ENCODE data around the gene GPC6. TPM values are rescaled to one million over a fixed set of nuclear protein-coding genes. Genes with fewer than 3 reads are reported as not detected.
A peak's percentile ranks its signal among the peaks of the same experiment; 100 is the strongest.

Gene GPC6
- total and polyA plus RNA-seq, 2 experiments from 2014 or later, result 26.0 to 92.8 TPM

DNA sequence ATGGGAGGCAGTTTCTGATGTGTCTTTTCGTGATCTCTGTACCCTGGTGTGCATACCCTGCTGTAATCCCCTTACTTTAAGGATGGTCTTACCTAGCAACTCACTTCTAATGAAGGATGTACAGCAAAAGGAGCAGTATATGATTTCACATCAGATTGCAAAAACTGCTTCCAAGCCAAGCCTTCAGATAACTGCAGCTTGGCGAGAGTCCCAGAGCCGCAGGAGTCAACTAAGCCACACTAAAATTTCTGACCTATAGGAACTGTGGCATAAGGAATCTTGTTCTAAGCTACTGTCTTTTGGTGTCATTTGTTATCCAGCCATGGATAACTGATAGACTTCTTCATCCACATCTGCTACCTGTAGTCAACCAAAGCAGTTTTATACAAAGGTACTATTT is 496.7 kb downstream of the GPC6 start:
- 86% methylated on average over 3 of the region's 3 CpGs for WGBS (ENCODE audit: low lambda C conversion rate, missing lambda C conversion rate)
- peaks cover 16% of the 10 kb centered on the region for H3K4me1 ChIP-seq (ENCODE audit: insufficient read depth)

DNA sequence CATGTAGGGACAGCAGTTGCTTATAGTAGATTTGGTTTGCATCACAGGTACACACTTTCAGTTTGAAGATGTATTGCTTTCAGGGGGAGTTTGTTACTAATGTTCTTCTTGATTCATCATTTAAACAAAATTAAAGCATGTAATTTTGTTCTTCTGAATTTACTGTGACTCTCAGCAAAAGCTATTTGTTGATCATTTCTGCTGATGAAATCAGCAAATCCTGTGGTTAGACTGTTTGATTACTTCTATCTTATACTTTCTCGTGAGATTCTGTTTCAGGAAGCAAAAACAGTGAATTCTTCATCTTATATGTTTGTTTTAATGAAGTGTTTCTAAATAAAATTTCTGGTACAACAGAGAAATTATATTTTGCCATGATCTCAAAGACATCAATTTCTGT is 497.6 kb downstream of the GPC6 start:
- Histone ChIP-seq H3K4me2 (no peak overlapping the region), H3K79me2 (peaks cover 26% of the 10 kb centered on the region), H3K4me1 (ENCODE audit: insufficient read depth) (peaks cover 16% of the 10 kb centered on the region), H3K27me3 (no peaks in the 10 kb centered on the region), H3K9me3 (ENCODE audit: low read depth) (no peaks in the 10 kb centered on the region), H2AFZ (no peak overlapping the region), H3K36me3 (replicated peaks; ENCODE audit: insufficient read depth, low read depth) (no peaks in the 10 kb centered on the region), H3K4me3 (no peak overlapping the region), H3K27ac (no peak overlapping the region), H4K20me1 (ENCODE audit: insufficient read depth, poor library complexity, severe bottlenecking) (no peaks in the 10 kb centered on the region), H3K9me2 (replicated peaks; ENCODE audit: insufficient read depth) (no peaks in the 10 kb centered on the region)
- no peak for DNase-seq (ENCODE audit: low spot score)
- 87% methylated on average over 1 of the region's 1 CpG for WGBS (ENCODE audit: low lambda C conversion rate, missing lambda C conversion rate)
- TF ChIP-seq EZH2 (IDR thresholded peaks at IDR 0.05; ENCODE audit: borderline replicate concordance) (no peak), EZH2phosphoT487 (IDR thresholded peaks at IDR 0.05; ENCODE audit: low read depth, severe bottlenecking, unreplicated experiment) (no peak)
- TF ChIP-seq, protein P1, sequence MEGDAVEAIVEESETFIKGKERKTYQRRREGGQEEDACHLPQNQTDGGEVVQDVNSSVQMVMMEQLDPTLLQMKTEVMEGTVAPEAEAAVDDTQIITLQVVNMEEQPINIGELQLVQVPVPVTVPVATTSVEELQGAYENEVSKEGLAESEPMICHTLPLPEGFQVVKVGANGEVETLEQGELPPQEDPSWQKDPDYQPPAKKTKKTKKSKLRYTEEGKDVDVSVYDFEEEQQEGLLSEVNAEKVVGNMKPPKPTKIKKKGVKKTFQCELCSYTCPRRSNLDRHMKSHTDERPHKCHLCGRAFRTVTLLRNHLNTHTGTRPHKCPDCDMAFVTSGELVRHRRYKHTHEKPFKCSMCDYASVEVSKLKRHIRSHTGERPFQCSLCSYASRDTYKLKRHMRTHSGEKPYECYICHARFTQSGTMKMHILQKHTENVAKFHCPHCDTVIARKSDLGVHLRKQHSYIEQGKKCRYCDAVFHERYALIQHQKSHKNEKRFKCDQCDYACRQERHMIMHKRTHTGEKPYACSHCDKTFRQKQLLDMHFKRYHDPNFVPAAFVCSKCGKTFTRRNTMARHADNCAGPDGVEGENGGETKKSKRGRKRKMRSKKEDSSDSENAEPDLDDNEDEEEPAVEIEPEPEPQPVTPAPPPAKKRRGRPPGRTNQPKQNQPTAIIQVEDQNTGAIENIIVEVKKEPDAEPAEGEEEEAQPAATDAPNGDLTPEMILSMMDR (IDR thresholded peaks at IDR 0.05; ENCODE audit: poor library complexity), result no peak

More for the DNA sequence above, 496.7 kb downstream of the GPC6 start:
- Histone ChIP-seq H3K9me2 (replicated peaks; ENCODE audit: insufficient read depth) (no peaks in the 10 kb centered on the region), H3K27ac (no peak overlapping the region), H3K36me3 (replicated peaks; ENCODE audit: insufficient read depth, low read depth) (no peaks in the 10 kb centered on the region), H3K27me3 (no peaks in the 10 kb centered on the region), H3K4me2 (no peak overlapping the region), H3K79me2 (peaks cover 27% of the 10 kb centered on the region), H3K9me3 (ENCODE audit: low read depth) (no peaks in the 10 kb centered on the region), H3K4me3 (no peak overlapping the region), H4K20me1 (ENCODE audit: insufficient read depth, poor library complexity, severe bottlenecking) (no peaks in the 10 kb centered on the region), H2AFZ (no peak overlapping the region)
- no peak for DNase-seq (ENCODE audit: low spot score)
- TF ChIP-seq EZH2 (IDR thresholded peaks at IDR 0.05; ENCODE audit: borderline replicate concordance) (no peak), EZH2phosphoT487 (IDR thresholded peaks at IDR 0.05; ENCODE audit: low read depth, severe bottlenecking, unreplicated experiment) (no peak)
- TF ChIP-seq, protein P1 (IDR thresholded peaks at IDR 0.05; ENCODE audit: poor library complexity), result no peak

DNA sequence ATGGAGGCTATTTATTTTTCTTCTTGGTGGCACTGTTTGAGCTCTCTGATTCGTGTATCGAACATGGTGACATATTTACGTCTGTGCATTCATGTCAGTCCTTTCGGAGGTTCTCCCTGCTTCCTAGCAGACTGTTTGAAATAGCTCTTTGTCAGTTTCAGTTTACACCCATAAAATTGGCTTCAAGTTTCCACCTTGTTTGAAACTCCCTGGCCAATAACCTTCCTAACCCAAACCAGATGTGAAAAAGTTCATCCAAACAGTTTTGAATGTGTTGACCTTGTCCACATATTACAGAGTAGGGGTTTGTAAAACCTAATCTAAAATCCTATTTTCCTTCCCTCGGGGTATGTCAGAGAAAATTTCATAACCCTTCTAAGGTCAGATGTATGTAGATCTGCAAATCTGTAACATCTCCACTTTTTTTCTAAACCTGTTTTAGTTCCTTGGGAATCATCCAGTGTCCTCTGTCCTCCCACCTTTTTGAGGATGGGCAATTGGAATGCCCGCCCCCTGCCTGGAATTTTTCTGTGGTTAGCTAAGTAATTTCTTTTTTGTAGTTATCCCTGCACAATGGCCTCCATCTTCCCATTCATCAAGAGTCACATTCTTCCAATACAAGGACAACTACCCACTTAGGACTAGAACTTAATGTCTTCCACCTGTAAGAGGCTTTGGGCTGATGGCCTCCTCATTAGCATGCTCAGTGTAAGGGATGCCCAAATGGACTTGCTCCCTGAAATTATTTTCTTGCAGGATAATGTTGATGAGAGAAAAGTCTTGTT is 499.8 kb downstream of the GPC6 start:
- Histone ChIP-seq H2AFZ (no peak overlapping the region), H3K4me2 (peak overlapping the region; percentile 32), H3K4me3 (no peak overlapping the region), H3K79me2 (peaks cover 16% of the 10 kb centered on the region), H3K27me3 (no peaks in the 10 kb centered on the region), H3K9me3 (ENCODE audit: low read depth) (no peaks in the 10 kb centered on the region), H3K27ac (no peak overlapping the region), H3K9me2 (replicated peaks; ENCODE audit: insufficient read depth) (no peaks in the 10 kb centered on the region), H3K36me3 (replicated peaks; ENCODE audit: insufficient read depth, low read depth) (no peaks in the 10 kb centered on the region), H3K4me1 (ENCODE audit: insufficient read depth) (peaks cover 31% of the 10 kb centered on the region), H4K20me1 (ENCODE audit: insufficient read depth, poor library complexity, severe bottlenecking) (no peaks in the 10 kb centered on the region)
- 63% methylated on average over 6 of the region's 6 CpGs for WGBS (ENCODE audit: low lambda C conversion rate, missing lambda C conversion rate)
- TF ChIP-seq, protein P1 (IDR thresholded peaks at IDR 0.05; ENCODE audit: poor library complexity), result no peak
- TF ChIP-seq EZH2phosphoT487 (IDR thresholded peaks at IDR 0.05; ENCODE audit: low read depth, severe bottlenecking, unreplicated experiment), result no peak
- TF ChIP-seq EZH2 (IDR thresholded peaks at IDR 0.05; ENCODE audit: borderline replicate concordance), result no peak
- DNase-seq (ENCODE audit: low spot score), result no peak
